HCT116 (cell line): Measurements from ENCODE around the gene POC1A. TPM values are rescaled to one million over a fixed set of nuclear protein-coding genes. Genes with fewer than 3 reads are reported as not detected.

Source experiments
- ATAC-seq: fragments of 200-7000 bp; cut with Tn5 transposase; 2 replicates; pipeline ENCODE4 v1.9.1; 2020; ENCODE audit warnings: mild to moderate bottlenecking, moderate library complexity
- BruUV-seq: library from RNA; stranded (reverse); fragments of 400-500 nt; replicated peaks from 2 replicates; lab custom pipeline; 2021; lab: Mats Ljungman, UMichigan
- CTCF ChIA-PET: fragments of 300-600 bp; sonication (Branson Sonifier 250); formaldehyde crosslinking; loops from one replicate; lab custom pipeline; 2021; ENCODE audit warnings: antibody characterized with exemption; lab: Charles Lee
- POLR2A ChIA-PET: fragments of 300-600, 350-600 bp; sonication (Branson Sonifier 250); formaldehyde crosslinking; loops from one replicate; lab custom pipeline; 2021; ENCODE audit warnings: antibody characterized with exemption; lab: Charles Lee
- RAD21 ChIA-PET, 2 experiments: fragments of 300-600 bp; sonication (Branson Sonifier 250); formaldehyde crosslinking; loops; one replicate each; lab custom pipeline; 2023; ENCODE audit warnings: low total read pairs in 2 of 2; ENCODE audit not compliant: uncharacterized antibody in 2 of 2, unreplicated experiment in 2 of 2, low non-redundant PET in 1 of 2; lab: Charles Lee
- DNase-seq: peaks from one replicate; pipeline ENCODE4 v3.0.0-alpha.2; 2010; ENCODE audit warnings: low read depth, low spot score
- H2AFZ ChIP-seq: fragments of 200-600 bp; shearing (Covaris generic), sonication (generic); 2 replicates; pipeline ENCODE4 v1.6.1; 2017; ENCODE audit warnings: low read depth, mixed run types, mixed read lengths, antibody characterized with exemption, low read length; ENCODE audit not compliant: poor library complexity, severe bottlenecking
- H3K27ac ChIP-seq: 2 replicates; pipeline ENCODE4 v1.5.1; 2012; ENCODE audit warnings: low read depth, low read length
- H3K27me3 ChIP-seq: fragments of 200-600 bp; sonication (generic); 2 replicates; pipeline ENCODE4 v1.6.1; 2016; ENCODE audit warnings: mixed run types, low read length, mixed read lengths; ENCODE audit not compliant: insufficient read depth
- H3K36me3 ChIP-seq, 2 experiments: fragments of 200-500 bp in 1 of 2; fragments of 200-600 bp in 1 of 2; sonication (Bioruptor generic) in 1 of 2; sonication (generic) in 1 of 2; 2 replicates each; pipeline versions ENCODE4 v1.5.1 to v1.6.1; 2014 to 2016; ENCODE audit warnings: low read length in 2 of 2, inconsistent platforms in 1 of 2, mixed read lengths in 1 of 2, mixed run types in 1 of 2; ENCODE audit not compliant: insufficient read depth in 2 of 2, control insufficient read depth in 1 of 2
- H3K4me1 ChIP-seq, 2 experiments: fragments of 200-600 bp in 1 of 2; sonication (generic) in 1 of 2; 2 replicates each; pipeline versions ENCODE4 v1.5.1 to v1.6.1; 2012 to 2017; ENCODE audit warnings: low read length in 2 of 2, inconsistent platforms in 1 of 2, mild to moderate bottlenecking in 1 of 2, mixed read lengths in 1 of 2, mixed run types in 1 of 2, moderate library complexity in 1 of 2; ENCODE audit not compliant: insufficient read depth in 2 of 2, control insufficient read depth in 1 of 2
- H3K4me2 ChIP-seq: fragments of 200-600 bp; sonication (generic); 2 replicates; pipeline ENCODE4 v1.6.1; 2017; ENCODE audit warnings: mixed run types, low read length, mixed read lengths
- H3K4me3 ChIP-seq, 2 experiments: fragments of 200-600 bp in 1 of 2; sonication (generic) in 1 of 2; replicated peaks in 1 of 2; 2 replicates each; pipeline ENCODE4 v1.5.1; 2011 to 2016; ENCODE audit warnings: low read length in 2 of 2, control low read depth in 1 of 2, low read depth in 1 of 2, mild to moderate bottlenecking in 1 of 2, mixed read lengths in 1 of 2, mixed run types in 1 of 2
- H3K79me2 ChIP-seq: fragments of 200-600 bp; sonication (generic); 2 replicates; pipeline ENCODE4 v1.6.1; 2017; ENCODE audit warnings: mild to moderate bottlenecking, mixed run types, low read length, moderate library complexity, mixed read lengths; ENCODE audit not compliant: insufficient read depth
- H3K9ac ChIP-seq: fragments of 200-600 bp; sonication (generic); 2 replicates; pipeline ENCODE4 v1.6.1; 2016; ENCODE audit warnings: low read length, mixed read lengths
- H3K9me2 ChIP-seq: fragments of 200-600 bp; sonication (generic), shearing (Covaris generic); 2 replicates; pipeline ENCODE4 v1.6.1; 2017; ENCODE audit warnings: mixed run types, mild to moderate bottlenecking, moderate library complexity; ENCODE audit not compliant: insufficient read depth
- H3K9me3 ChIP-seq, 2 experiments: fragments of 200-500 bp in 1 of 2; fragments of 200-600 bp in 1 of 2; sonication (Bioruptor generic) in 1 of 2; sonication (generic) in 1 of 2; 2 replicates each; pipeline ENCODE4 v1.6.1; 2014 to 2017; ENCODE audit warnings: low read length in 2 of 2, mixed read lengths in 2 of 2, inconsistent platforms in 1 of 2, low read depth in 1 of 2, mild to moderate bottlenecking in 1 of 2, mixed run types in 1 of 2, moderate library complexity in 1 of 2; ENCODE audit not compliant: control insufficient read depth in 1 of 2, insufficient read depth in 1 of 2
- H4K20me1 ChIP-seq: fragments of 200-600 bp; sonication (generic), shearing (Covaris generic); 2 replicates; pipeline ENCODE4 v1.6.1; 2017; ENCODE audit warnings: mixed run types, mild to moderate bottlenecking, moderate library complexity; ENCODE audit not compliant: insufficient read depth
- CTCF ChIP-seq, 3 experiments: fragments of 200-600 bp in 1 of 3; sonication (generic) in 1 of 3; IDR thresholded peaks in 2 of 3; conservative IDR thresholded peaks in 1 of 3; 2 replicates each; pipeline ENCODE4 v1.5.1; 2012 to 2017; ENCODE audit warnings: low read depth in 2 of 3, low read length in 2 of 3, antibody characterized with exemption in 1 of 3, borderline replicate concordance in 1 of 3, control low read depth in 1 of 3, mild to moderate bottlenecking in 1 of 3, mixed read lengths in 1 of 3, mixed run types in 1 of 3, moderate library complexity in 1 of 3; ENCODE audit not compliant: insufficient read depth in 1 of 3
- EGR1 ChIP-seq: IDR thresholded peaks from 2 replicates; pipeline ENCODE4 v1.6.1; 2012; ENCODE audit warnings: low read depth
- ELF1 ChIP-seq: IDR thresholded peaks from 2 replicates; pipeline ENCODE4 v1.6.1; 2012; ENCODE audit warnings: low read depth, borderline replicate concordance
- EZH2 ChIP-seq: fragments of 200-600 bp; sonication (generic); IDR thresholded peaks from 2 replicates; pipeline ENCODE4 v1.6.1; 2017; ENCODE audit warnings: antibody characterized with exemption, mixed run types
- EZH2phosphoT487 ChIP-seq: fragments of 200-600 bp; IDR thresholded peaks from 2 replicates; pipeline ENCODE4 v1.6.1; 2018; ENCODE audit warnings: antibody characterized with exemption, borderline replicate concordance
- FOSL1 ChIP-seq: IDR thresholded peaks from 2 replicates; pipeline ENCODE4 v1.6.1; 2012; ENCODE audit warnings: low read depth
- JUND ChIP-seq: IDR thresholded peaks from 2 replicates; pipeline ENCODE4 v1.6.1; 2012
- POLR2A ChIP-seq: IDR thresholded peaks from 2 replicates; pipeline ENCODE4 v1.7.0; 2011; ENCODE audit warnings: borderline replicate concordance; ENCODE audit not compliant: insufficient read depth, insufficient read length; ENCODE audit errors: extremely low read depth
- REST ChIP-seq: IDR thresholded peaks from 2 replicates; pipeline ENCODE4 v1.6.1; 2012; ENCODE audit warnings: low read depth
- SIN3A ChIP-seq: IDR thresholded peaks from 2 replicates; pipeline ENCODE4 v1.6.1; 2012; ENCODE audit warnings: low read depth
- SP1 ChIP-seq: IDR thresholded peaks from 2 replicates; pipeline ENCODE4 v1.6.1; 2012; ENCODE audit warnings: low read depth
- SRF ChIP-seq: IDR thresholded peaks from 2 replicates; pipeline ENCODE4 v1.6.1; 2012; ENCODE audit warnings: low read depth
- TCF7L2 ChIP-seq: IDR thresholded peaks from 2 replicates; pipeline ENCODE4 v1.7.0; 2011; ENCODE audit warnings: borderline replicate concordance, inconsistent platforms; ENCODE audit not compliant: insufficient read depth, insufficient read length; ENCODE audit errors: extremely low read depth
- YY1 ChIP-seq: IDR thresholded peaks from 2 replicates; pipeline ENCODE4 v1.6.1; 2011; ENCODE audit warnings: low read length, low read depth, moderate library complexity, mild to moderate bottlenecking; ENCODE audit not compliant: insufficient replicate concordance; ENCODE audit errors: extremely low read depth
- intact Hi-C: fragments of 100-400 bp; cut with micrococcal nuclease; formaldehyde crosslinking; loops from 2 replicates; pipeline ENCODE4 v1.10.0; 2022
- total RNA-seq: library from RNA; stranded (reverse); gene quantifications from one replicate; pipeline ENCODE4 v1.2.1, GENCODE V29; 2021; ENCODE audit not compliant: unreplicated experiment
- TF ChIP-seq, protein P1 (sequence below): IDR thresholded peaks from 2 replicates; pipeline ENCODE4 v1.6.1; 2011; ENCODE audit warnings: mild to moderate bottlenecking, low read length, moderate library complexity; ENCODE audit not compliant: insufficient replicate concordance; ENCODE audit errors: extremely low read depth

Gene POC1A
- total RNA-seq, 1 experiment from 2014 or later = 34.0 TPM

- Histone ChIP-seq H3K4me2 (no peak overlapping the region), H3K9me2 (no peaks in the 10 kb centered on the region), H3K4me1 (peaks cover 0 to 4% of the 10 kb centered on the region in 2 experiments; a peak in 1 of 4 replicates), H3K79me2 (no peaks in the 10 kb centered on the region; the same call in 1 of the 2 replicates), H3K27me3 (no peaks in the 10 kb centered on the region), H3K36me3 (peaks cover 6 to 14% of the 10 kb centered on the region in 2 experiments; a peak in 3 of 4 replicates), H3K9me3 (no peaks in the 10 kb centered on the region), H2AFZ (no peak overlapping the region), H3K27ac (no peak overlapping the region), H3K9ac (no peak overlapping the region), H3K4me3 (no peak overlapping the region), H4K20me1 (no peaks in the 10 kb centered on the region; the same call in 1 of the 2 replicates)
- no peak for ATAC-seq
- BruUV-seq = no TSS peak
- intact Hi-C loops = loop anchor here (5.0 kb wide), 1 partner anchor 91 kb away; no protein-coding TSS in a partner anchor
- POLR2A ChIA-PET = no interaction called here
- no peak for DNase-seq
- RAD21 ChIA-PET = no interaction called here
- CTCF ChIA-PET = interaction anchor here (0.8 to 2.0 kb wide), 2 partner anchors 139 to 141 kb away, joined by 4 to 6 read pairs; no protein-coding TSS in a partner anchor
- TF ChIP-seq ELF1 (no peak), YY1 (no peak), EZH2phosphoT487 (no peak), CTCF (IDR thresholded peaks at IDR 0.05 in 2 of 3, conservative IDR thresholded peaks at IDR 0.05 in 1 of 3; ENCODE audit: borderline replicate concordance in 1 of 3, insufficient read depth in 1 of 3, low read depth in 2 of 3, low read length in 2 of 3) (no peak), JUND (no peak), TCF7L2 (no peak), REST (no peak), EGR1 (no peak), SIN3A (no peak), EZH2 (no peak), FOSL1 (no peak), SP1 (no peak), POLR2A (no peak), SRF (no peak)
- TF ChIP-seq, protein P1, sequence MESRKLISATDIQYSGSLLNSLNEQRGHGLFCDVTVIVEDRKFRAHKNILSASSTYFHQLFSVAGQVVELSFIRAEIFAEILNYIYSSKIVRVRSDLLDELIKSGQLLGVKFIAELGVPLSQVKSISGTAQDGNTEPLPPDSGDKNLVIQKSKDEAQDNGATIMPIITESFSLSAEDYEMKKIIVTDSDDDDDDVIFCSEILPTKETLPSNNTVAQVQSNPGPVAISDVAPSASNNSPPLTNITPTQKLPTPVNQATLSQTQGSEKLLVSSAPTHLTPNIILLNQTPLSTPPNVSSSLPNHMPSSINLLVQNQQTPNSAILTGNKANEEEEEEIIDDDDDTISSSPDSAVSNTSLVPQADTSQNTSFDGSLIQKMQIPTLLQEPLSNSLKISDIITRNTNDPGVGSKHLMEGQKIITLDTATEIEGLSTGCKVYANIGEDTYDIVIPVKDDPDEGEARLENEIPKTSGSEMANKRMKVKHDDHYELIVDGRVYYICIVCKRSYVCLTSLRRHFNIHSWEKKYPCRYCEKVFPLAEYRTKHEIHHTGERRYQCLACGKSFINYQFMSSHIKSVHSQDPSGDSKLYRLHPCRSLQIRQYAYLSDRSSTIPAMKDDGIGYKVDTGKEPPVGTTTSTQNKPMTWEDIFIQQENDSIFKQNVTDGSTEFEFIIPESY = no peak
Observed at GRCh38 chr3:52143156-52143555, 11.1 kb downstream of the POC1A start.
